Keratinocyte (primary cell): ENCODE measurements around the gene NCLN. TPM values are rescaled to one million over a fixed set of nuclear protein-coding genes. Genes with fewer than 3 reads are reported as not detected.

Experiments used
- DNase-seq: peaks from one replicate; pipeline ENCODE4 v3.0.0-alpha.2; 2011; ENCODE audit warnings: low read depth, missing footprints, low spot score
- FAIRE-seq: peaks from 2 replicates; lab custom pipeline; 2011; peaks lifted over from hg19 to GRCh38; lab: Jason Lieb, UNC
- H2AFZ ChIP-seq: 2 replicates; pipeline ENCODE4 v1.6.0; 2012; ENCODE audit warnings: low read length, control low read depth, inconsistent platforms; ENCODE audit not compliant: control insufficient read depth
- H3K27ac ChIP-seq: 2 replicates; pipeline ENCODE4 v1.5.1; 2011; ENCODE audit warnings: low read length; ENCODE audit not compliant: control insufficient read depth, insufficient read depth
- H3K27me3 ChIP-seq: 3 replicates; pipeline ENCODE4 v1.6.0; 2011; ENCODE audit warnings: low read length; ENCODE audit not compliant: control insufficient read depth, insufficient read depth; ENCODE audit errors: extremely low read depth
- H3K36me3 ChIP-seq, 2 experiments: 2 replicates in 1 of 2; 3 replicates in 1 of 2; pipeline ENCODE4 v1.5.1; 2011; ENCODE audit warnings: low read length in 2 of 2, mild to moderate bottlenecking in 1 of 2; ENCODE audit not compliant: control insufficient read depth in 2 of 2, insufficient read depth in 2 of 2; ENCODE audit errors: extremely low read depth in 1 of 2
- H3K4me1 ChIP-seq: 3 replicates; pipeline ENCODE4 v1.5.1; 2011; ENCODE audit warnings: low read length; ENCODE audit not compliant: control insufficient read depth, insufficient read depth; ENCODE audit errors: extremely low read depth
- H3K4me2 ChIP-seq: 3 replicates; pipeline ENCODE4 v1.6.0; 2011; ENCODE audit warnings: low read depth, low read length; ENCODE audit not compliant: control insufficient read depth, insufficient read depth; ENCODE audit errors: extremely low read depth
- H3K4me3 ChIP-seq, 3 experiments: fragments of 200-600 bp in 1 of 3; sonication (generic) in 1 of 3; 2 replicates in 2 of 3; 3 replicates in 1 of 3; pipeline ENCODE4 v1.5.1; 2011 to 2016; ENCODE audit warnings: low read length in 3 of 3, mild to moderate bottlenecking in 3 of 3, control low read depth in 2 of 3, inconsistent platforms in 1 of 3, low read depth in 1 of 3, mixed read lengths in 1 of 3, mixed run types in 1 of 3, moderate library complexity in 1 of 3; ENCODE audit not compliant: control insufficient read depth in 2 of 3, insufficient read depth in 2 of 3; ENCODE audit errors: extremely low read depth in 1 of 3
- H3K79me2 ChIP-seq: 2 replicates; pipeline ENCODE4 v1.6.0; 2012; ENCODE audit warnings: low read length; ENCODE audit not compliant: control insufficient read depth, insufficient read depth
- H3K9ac ChIP-seq: 3 replicates; pipeline ENCODE4 v1.6.0; 2011; ENCODE audit warnings: low read length; ENCODE audit not compliant: control insufficient read depth, insufficient read depth; ENCODE audit errors: extremely low read depth
- H3K9me1 ChIP-seq: 3 replicates; pipeline ENCODE4 v1.6.0; 2011; ENCODE audit warnings: low read length; ENCODE audit not compliant: control insufficient read depth, insufficient read depth; ENCODE audit errors: extremely low read depth
- H3K9me3 ChIP-seq: 2 replicates; pipeline ENCODE4 v1.5.1; 2012; ENCODE audit warnings: low read depth, low read length; ENCODE audit not compliant: control insufficient read depth
- H4K20me1 ChIP-seq: 3 replicates; pipeline ENCODE4 v1.6.0; 2011; ENCODE audit warnings: low read length; ENCODE audit not compliant: control insufficient read depth, insufficient read depth; ENCODE audit errors: extremely low read depth
- EZH2 ChIP-seq: IDR thresholded peaks from one replicate; pipeline ENCODE4 v1.6.1; 2012; ENCODE audit warnings: inconsistent platforms, mild to moderate bottlenecking, low read length, moderate library complexity
- dilution Hi-C: fragments of 300-500 bp; cut with MboI; formaldehyde crosslinking; loops from one replicate; pipeline ENCODE4 v1.7.0; 2020; ENCODE audit warnings: low sequenced_read_pairs; ENCODE audit not compliant: extremely low pct_ligation_motif_present
- polyA plus RNA-seq, 5 experiments: library from polyadenylated mRNA; depleted of rRNA in 3 of 5; stranded (reverse) in 3 of 5; stranded (forward) in 1 of 5; unstranded in 1 of 5; fragments of >200 nt; gene quantifications; 1 replicate in 1 of 5; 2 replicates in 3 of 5; 3 replicates in 1 of 5; pipeline versions ENCODE4 v1.2.1 to v1.2.3, GENCODE V29; 2011 to 2012; ENCODE audit warnings: missing spikeins in 2 of 5, low read depth in 1 of 5, low replicate concordance in 1 of 5
- TF ChIP-seq, protein P1 (sequence below), 3 experiments: IDR thresholded peaks in 1 of 3; conservative IDR thresholded peaks in 1 of 3; optimal IDR thresholded peaks in 1 of 3; 2 replicates in 2 of 3; 3 replicates in 1 of 3; pipeline versions ENCODE3 to v1.5.1; 2011; ENCODE audit warnings: low read length in 3 of 3, mild to moderate bottlenecking in 3 of 3, moderate library complexity in 2 of 3, control low read depth in 1 of 3, inconsistent platforms in 1 of 3; ENCODE audit not compliant: insufficient read depth in 2 of 3; ENCODE audit errors: extremely low read depth in 1 of 3

Gene NCLN
- polyA plus RNA-seq, 1 donor (not counting 4 experiments of a cell fraction or from before 2014, with no cell fraction given), result 40.5 TPM

- dilution Hi-C loops, result no loop called here
- Histone ChIP-seq H4K20me1 (no peaks in the 10 kb centered on the region), H3K9me3 (no peaks in the 10 kb centered on the region), H3K27me3 (no peaks in the 10 kb centered on the region), H3K36me3 (peaks cover 43 to 49% of the 10 kb centered on the region in 2 experiments), H3K79me2 (peaks cover 66% of the 10 kb centered on the region), H3K9ac (no peak overlapping the region), H2AFZ (no peak overlapping the region), H3K4me3 (no peak overlapping the region), H3K4me2 (no peak overlapping the region), H3K9me1 (no peaks in the 10 kb centered on the region), H3K4me1 (no peaks in the 10 kb centered on the region), H3K27ac (no peak overlapping the region)
- TF ChIP-seq, protein P1, sequence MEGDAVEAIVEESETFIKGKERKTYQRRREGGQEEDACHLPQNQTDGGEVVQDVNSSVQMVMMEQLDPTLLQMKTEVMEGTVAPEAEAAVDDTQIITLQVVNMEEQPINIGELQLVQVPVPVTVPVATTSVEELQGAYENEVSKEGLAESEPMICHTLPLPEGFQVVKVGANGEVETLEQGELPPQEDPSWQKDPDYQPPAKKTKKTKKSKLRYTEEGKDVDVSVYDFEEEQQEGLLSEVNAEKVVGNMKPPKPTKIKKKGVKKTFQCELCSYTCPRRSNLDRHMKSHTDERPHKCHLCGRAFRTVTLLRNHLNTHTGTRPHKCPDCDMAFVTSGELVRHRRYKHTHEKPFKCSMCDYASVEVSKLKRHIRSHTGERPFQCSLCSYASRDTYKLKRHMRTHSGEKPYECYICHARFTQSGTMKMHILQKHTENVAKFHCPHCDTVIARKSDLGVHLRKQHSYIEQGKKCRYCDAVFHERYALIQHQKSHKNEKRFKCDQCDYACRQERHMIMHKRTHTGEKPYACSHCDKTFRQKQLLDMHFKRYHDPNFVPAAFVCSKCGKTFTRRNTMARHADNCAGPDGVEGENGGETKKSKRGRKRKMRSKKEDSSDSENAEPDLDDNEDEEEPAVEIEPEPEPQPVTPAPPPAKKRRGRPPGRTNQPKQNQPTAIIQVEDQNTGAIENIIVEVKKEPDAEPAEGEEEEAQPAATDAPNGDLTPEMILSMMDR (optimal IDR thresholded peaks at IDR 0.05 in 1 of 3, IDR thresholded peaks at IDR 0.05 in 1 of 3, conservative IDR thresholded peaks at IDR 0.05 in 1 of 3; ENCODE audit: extremely low read depth in 1 of 3, insufficient read depth in 2 of 3, low read length in 3 of 3), result no peak
- TF ChIP-seq EZH2, result no peak
- FAIRE-seq (no peak), DNase-seq (no peak)
Measured at GRCh38 chr19:3148503-3148902, 37.2 kb upstream of the NCLN start.

DNA sequence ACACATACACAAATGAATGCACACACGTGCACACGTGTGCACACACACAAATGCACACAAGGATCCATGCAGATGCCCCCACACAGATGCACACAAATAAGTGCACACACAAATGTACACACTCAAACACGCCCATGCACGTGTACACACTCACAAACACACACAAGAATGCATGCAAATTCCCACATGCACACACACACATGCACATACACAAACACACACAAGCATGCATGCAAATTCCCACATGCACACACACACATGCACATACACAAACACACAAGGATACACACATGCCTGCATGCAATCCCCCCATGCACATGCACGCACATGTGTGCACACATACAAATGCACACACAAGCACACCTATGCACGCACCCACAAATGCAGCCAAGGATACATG is 36.6 kb upstream of the NCLN start:
- Histone ChIP-seq H3K9me1 (no peaks in the 10 kb centered on the region), H3K27me3 (no peaks in the 10 kb centered on the region), H3K4me2 (no peak overlapping the region), H3K9ac (no peak overlapping the region), H3K36me3 (peaks cover 43 to 49% of the 10 kb centered on the region in 2 experiments), H3K4me1 (no peaks in the 10 kb centered on the region), H4K20me1 (no peaks in the 10 kb centered on the region), H2AFZ (no peak overlapping the region), H3K4me3 (no peak overlapping the region), H3K9me3 (no peaks in the 10 kb centered on the region), H3K79me2 (peaks cover 64% of the 10 kb centered on the region), H3K27ac (no peak overlapping the region)
- dilution Hi-C loops, result no loop called here
- FAIRE-seq (no peak), DNase-seq (no peak)
- no peak for TF ChIP-seq EZH2
- TF ChIP-seq, protein P1 (optimal IDR thresholded peaks at IDR 0.05 in 1 of 3, IDR thresholded peaks at IDR 0.05 in 1 of 3, conservative IDR thresholded peaks at IDR 0.05 in 1 of 3; ENCODE audit: extremely low read depth in 1 of 3, insufficient read depth in 2 of 3, low read length in 3 of 3), result no peak
